Measurements from ENCODE around the gene EMB. TPM values are rescaled to one million over a fixed set of nuclear protein-coding genes. Genes with fewer than 3 reads are reported as not detected.

Gene EMB
- total RNA-seq, result 31.1 TPM

GRCh38 chr5:50440651-50441492 is at the start of gene EMB:
Gene EMB, minus strand, starts transcription at chr5:50441288. Its CDS starts 137 bp downstream, at chr5:50441151.

Other genes with a start within 250 kb of the EMB start
- 56.3 TPM for gene PARP8, start 225.3 kb upstream of the EMB start, total RNA-seq